GM18526 (cell line): ENCODE data around the gene CYTH1.

ENCODE experiments used
- POLR2A ChIP-seq: IDR thresholded peaks from 3 replicates; pipeline ENCODE4 v1.6.1; 2011; ENCODE audit not compliant: insufficient read length; ENCODE audit errors: extremely low read depth

Gene CYTH1

GRCh38 chr17:78644931-78645351 is 137.1 kb downstream of the CYTH1 start:
- TF ChIP-seq POLR2A = no peak

- TF ChIP-seq POLR2A = no peak
Measured at GRCh38 chr17:78644224-78644623, 137.8 kb downstream of the CYTH1 start.

GRCh38 chr17:78643326-78643725 is 138.7 kb downstream of the CYTH1 start:
- TF ChIP-seq POLR2A = no peak

GRCh38 chr17:78642707-78643106 is 139.4 kb downstream of the CYTH1 start:
- TF ChIP-seq POLR2A = no peak

- TF ChIP-seq POLR2A = no peak
Measured at GRCh38 chr17:78641666-78642065, 140.4 kb downstream of the CYTH1 start.

- TF ChIP-seq POLR2A = no peak
Measured at GRCh38 chr17:78641243-78641642, 140.8 kb downstream of the CYTH1 start.

- TF ChIP-seq POLR2A = no peak
Measured at GRCh38 chr17:78640700-78641099, 141.4 kb downstream of the CYTH1 start.

- TF ChIP-seq POLR2A = no peak
Measured at GRCh38 chr17:78637643-78638420, 144.2 kb downstream of the CYTH1 start.

GRCh38 chr17:78637146-78637545 is 144.9 kb downstream of the CYTH1 start:
- TF ChIP-seq POLR2A = no peak

GRCh38 chr17:78634154-78634553 is 147.9 kb downstream of the CYTH1 start:
- no peak for TF ChIP-seq POLR2A

GRCh38 chr17:78629436-78629995 is 152.6 kb downstream of the CYTH1 start:
- no peak for TF ChIP-seq POLR2A

- TF ChIP-seq POLR2A = no peak
Measured at GRCh38 chr17:78628547-78629435, 153.3 kb downstream of the CYTH1 start.

- no peak for TF ChIP-seq POLR2A
Measured at GRCh38 chr17:78624324-78625151, 157.5 kb downstream of the CYTH1 start.
